HG03280 (cell line): ENCODE measurements around the gene GABARAP.
A peak's percentile ranks its signal among the peaks of the same experiment; 100 is the strongest.

Experiments used
- ATAC-seq: cut with Tn5 transposase; IDR thresholded peaks from one replicate; pipeline ENCODE4 v1.9.1; 2021; ENCODE audit warnings: mild to moderate bottlenecking, moderate library complexity; ENCODE audit not compliant: unreplicated experiment

GABARAP gene

DNA sequence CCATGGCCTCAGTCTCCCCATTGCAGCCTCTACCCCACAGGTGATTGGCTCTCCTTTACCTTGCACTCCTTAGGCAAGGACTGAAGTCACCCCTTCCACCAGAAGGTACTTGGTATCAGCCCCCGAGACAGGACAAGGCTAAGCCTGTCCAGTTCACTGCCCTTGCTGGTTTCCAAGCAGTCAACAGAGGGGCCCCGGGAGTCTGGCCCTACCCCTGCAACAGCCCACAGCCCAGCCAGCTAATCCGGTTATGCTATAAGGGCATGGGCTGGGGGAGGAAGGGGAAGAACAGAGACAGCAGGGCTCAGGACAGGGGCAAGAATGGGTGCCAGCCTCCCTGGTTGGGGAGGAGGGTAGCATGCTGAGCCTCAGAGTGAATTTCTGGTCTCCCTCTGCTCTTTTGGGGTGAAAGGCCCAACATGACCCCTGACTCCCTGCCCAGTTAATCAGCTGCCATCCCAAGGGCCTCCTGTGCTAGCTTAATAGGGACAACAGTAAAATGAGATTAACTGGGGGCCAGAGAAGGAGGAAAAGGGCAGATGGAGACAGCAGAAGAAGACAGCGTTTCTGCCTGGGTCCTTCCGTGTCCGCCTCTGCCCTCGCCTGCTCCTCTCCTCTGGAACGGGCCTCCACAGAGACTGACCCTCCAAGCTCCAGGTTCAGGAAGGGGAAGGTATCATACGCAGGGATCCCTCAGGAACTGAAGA is 33.3 kb downstream of the GABARAP start:
- no peak for ATAC-seq

DNA sequence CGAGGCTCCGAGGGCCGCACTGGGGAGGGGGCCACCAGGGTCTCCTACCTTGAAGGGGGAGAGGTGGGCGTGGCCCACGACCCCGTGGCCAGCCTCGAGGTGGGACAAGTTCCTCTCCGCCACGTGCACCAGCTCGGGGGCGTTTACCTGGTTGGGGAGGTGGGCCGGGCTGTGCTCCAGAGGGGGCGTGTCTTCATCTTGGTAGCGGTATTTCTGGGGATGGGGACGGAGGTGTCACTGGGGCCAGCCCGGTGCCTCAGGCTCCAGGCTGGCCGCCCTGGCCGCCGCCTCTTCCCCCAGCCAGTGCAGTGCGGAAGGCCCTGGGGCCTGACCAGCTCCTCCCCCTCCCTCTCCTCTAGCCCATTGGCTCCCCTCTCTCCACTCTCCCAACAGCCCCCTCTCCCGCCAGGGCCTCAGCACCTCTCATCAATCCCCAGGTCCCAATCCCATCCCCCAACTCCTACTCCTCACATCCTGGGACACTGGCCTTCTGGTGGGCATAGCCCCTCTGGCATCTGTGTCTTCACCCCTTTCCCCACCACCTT is 34.1 kb downstream of the GABARAP start:
- no peak for ATAC-seq

DNA sequence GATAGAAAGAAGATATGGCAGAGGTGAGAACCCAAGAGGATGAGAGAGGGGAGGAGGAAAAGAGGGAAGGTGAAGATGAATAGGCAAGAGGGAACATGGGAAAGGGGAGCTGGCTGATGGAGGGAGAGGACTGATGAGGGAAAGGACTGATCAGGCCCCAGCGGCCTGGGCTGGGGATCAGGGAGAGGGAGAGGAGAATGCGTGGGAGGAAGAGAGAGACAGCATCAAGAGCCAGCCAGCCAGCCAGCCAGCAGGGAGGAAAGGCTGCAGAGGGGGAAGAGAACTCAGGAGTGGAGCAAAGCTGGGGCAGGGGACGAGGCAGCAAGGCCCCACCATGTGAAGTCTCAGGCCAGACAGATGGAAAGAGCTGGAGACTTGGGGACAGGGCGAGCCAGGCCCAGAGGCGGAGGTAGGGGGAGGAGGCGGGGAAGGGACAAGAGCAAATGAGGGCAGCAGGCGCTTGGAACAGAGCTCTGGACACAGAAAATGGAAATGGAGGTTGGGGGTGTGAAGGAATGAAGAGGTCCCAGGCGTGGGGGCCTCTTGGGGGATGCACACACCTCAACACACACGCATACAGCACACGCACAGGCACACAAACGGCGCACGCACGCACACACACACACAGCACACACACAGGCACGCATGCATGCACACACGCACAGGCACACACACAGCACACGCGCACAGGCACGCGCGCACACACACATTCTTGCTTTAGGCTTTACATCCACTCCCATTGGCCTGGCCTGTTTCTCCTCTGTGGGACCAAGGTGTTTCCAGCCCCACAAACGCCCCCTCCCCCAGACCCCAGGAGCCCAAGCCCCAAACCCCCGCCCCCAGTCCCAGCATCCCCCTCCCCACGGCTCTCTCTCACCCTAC is 34.9 kb downstream of the GABARAP start:
- no peak for ATAC-seq

DNA sequence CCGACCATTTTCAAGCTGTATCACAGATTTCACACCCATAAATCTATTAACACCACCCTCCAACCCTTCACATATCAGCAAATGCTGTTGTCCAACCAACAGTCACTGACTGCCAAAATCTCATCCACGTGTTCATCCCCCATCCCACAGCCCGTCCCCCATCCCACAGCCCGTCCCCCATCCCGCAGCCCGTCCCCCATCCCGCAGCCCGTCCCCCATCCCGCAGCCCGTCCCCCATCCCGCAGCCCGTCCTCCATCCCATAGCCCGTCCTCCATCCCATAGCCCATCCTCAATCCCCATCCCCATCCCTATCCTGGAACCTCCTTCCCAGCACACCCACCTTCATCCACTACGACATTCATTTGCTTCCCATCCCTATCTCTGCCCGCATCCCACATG is 36.7 kb downstream of the GABARAP start:
- no peak for ATAC-seq

DNA sequence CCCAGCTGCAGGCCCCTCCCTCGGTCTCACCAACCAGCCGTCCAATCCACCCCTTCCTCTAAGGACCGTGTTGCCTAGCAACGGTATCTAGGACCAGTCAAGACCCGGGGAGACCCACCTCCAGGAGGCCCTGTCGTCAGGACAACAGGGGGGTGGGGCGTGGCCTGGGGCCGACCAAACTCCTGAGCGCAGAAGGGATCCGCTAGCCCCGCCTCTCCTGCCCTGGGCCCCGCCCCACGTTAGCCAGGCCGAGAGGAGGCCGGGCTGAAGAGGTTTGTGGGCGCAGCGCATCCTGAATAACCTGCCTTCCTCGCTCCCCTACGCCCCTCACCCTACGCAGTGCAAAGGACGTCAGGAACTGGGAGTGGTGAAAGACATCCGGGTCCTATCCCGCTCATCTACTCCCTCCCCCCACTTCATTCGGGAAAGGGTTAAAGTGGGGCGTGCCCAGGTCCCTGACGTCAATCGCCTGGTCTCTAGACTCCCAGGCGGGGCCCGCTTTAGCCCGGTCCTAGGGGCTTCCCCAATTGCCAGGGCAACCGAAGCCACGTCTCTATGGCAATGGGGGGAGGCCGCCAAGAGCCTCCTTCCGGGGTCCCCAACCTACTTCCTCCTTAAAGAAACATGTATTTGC is 37.3 kb downstream of the GABARAP start:
- peak; percentile 82 for ATAC-seq

DNA sequence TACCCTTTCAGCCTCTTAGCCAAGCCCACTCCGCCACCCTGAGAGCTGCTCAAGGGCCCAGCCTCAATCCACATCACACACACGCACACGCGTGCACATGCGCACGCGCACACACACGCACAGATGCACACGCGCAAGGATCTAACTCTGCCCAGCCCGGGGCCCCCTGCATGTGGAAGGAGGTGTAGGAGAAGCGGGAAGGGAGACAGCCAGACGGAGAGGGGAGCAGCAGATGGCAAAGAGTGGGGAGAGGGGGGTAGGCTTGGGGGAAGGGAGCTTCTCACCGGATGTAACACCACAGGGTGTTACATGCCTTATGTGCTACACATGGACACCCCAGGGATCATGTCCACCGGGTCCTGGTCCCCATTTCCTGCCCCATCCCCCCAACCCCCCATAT is 37.9 kb downstream of the GABARAP start:
- ATAC-seq = no peak

DNA sequence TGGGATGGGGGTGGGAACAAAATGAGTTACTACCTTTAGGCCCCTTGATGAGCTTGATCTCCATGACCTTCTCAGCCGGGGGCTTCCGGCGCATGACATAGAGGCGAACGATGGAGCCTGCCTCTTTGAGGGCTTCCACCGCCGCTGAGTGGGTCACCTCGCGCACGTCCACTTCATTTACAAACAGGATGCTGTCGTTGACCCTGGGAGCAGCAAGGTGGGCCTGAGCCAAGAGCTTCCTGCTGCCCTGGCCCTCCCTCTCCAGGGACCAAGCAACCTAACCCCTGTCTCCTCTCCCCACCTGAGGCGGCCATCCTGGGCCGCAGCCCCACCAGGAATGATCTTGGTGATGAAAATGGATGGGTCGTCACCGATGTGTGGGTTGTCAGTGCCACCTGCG is 38.9 kb downstream of the GABARAP start:
- no peak for ATAC-seq

DNA sequence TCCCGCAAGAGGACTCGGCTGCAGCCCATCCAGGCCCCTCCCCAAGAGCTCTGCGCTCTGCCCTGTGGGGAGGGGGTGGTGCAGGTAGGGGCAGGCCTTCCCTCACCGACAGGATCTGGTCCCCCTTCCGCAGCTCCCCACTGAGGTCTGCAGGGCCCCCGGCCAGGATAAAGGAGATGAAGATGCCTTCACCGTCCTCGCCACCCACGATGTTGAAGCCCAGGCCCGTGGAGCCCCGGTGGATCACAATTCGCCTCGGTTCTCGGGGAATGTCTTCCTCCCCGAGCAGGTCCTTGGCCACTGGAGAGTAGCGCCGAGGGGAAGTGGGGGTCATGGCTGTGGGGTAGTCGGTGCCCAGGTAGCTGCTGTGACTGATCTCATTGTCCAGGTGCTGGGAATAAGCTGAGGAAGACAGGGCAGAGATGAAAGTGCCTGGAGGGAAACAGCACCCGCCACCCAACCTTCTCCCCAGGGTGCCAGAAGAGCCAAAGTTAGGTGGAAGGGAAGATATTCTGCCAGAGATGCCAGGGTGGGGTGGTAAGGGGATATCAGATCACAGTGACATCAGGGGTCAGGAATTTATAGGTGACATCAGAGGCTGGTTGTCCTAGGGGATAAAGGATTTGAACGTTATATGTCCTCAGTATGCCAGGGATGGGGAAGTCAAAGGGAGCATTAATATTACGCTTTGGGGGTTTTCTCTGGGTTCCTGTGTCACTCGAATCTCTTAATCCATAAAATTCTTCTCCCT is 45.4 kb downstream of the GABARAP start:
- no peak for ATAC-seq

DNA sequence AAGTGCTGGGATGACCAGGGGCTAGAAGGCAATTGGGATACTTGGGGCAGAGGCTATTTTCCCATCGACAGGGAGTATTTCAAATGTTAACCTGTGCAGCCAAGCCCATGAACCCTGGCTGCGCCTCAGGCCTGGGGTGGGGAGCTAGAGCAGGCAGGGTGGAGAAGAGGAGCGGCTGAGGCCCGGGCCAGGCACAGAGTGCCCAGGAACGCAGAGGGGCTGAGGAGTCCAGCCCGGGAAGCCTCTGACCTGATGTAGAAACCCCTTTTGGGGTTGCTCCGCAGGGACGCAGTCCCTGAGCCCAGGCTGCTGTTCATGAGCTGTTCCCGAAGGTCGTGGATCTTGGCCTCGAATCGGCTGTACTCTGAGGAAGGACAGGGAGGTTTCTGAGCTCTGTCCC is 46.3 kb downstream of the GABARAP start:
- no peak for ATAC-seq

DNA sequence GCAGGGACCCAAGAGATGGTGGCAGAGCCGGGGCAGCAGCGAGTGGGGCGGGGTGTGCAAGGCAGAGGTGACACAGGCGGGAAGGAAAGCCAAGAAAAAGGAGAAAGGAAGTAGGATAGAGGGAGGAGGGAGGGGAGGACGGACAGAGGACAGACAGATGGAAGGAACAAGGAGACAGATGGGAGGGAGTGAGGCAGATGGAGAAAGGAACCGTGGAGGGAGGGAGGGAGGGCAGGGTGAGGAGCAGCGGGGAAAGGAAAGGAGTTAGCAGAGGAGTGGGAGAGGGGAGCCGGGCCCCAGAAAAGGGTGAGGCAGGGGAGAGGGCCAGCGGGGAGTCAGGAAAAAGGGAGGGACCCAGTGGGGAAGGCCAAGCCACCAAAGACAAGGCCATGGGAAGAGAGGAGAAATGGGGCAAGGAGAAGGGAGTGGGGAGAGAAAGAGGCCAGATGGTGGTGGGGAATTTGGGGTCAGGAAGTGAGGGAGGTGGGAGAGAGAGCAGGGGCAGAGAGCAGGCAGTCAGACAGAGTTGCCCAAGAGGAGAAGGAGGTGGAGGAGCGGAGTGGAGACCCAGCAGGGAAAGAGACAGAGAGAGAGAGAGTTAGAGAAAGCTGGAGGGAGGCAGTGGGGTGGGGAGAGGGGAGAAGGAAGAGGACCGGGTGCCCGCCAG is 49.8 kb downstream of the GABARAP start:
- ATAC-seq = no peak

DNA sequence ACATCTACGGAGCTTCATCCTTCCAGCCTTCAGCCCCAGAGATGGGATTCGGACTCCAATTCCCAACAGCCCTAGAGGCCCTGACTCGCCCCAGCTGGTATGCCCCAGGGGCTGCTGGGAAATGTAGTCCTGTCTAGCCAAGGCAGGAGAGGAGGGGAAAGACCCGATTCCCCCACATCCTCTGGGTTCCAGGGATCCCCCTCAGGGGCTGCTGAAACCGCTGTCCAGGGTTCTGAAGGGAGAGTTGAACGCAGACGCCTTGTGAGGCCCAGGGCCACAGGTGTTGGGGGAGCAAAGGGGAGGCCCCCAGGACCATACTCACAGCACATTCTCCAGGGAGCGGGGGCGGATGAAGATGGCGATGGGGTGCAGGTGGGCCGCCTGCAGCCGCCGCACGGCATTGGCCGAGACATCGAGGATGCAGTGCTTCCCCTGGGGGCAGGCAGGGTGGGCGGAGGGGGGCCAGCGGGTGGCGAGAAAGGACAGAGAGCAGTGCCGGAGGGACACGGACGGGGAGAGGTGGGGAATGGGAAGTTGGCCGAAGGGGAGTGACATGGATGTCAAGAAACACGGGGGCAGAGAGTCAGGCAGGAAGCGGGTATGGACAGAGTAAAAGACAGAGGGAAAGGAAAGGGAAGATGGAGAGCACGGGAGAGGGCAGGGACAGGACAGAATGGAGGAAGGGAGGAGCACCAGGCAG is 50.5 kb downstream of the GABARAP start:
- ATAC-seq = no peak

DNA sequence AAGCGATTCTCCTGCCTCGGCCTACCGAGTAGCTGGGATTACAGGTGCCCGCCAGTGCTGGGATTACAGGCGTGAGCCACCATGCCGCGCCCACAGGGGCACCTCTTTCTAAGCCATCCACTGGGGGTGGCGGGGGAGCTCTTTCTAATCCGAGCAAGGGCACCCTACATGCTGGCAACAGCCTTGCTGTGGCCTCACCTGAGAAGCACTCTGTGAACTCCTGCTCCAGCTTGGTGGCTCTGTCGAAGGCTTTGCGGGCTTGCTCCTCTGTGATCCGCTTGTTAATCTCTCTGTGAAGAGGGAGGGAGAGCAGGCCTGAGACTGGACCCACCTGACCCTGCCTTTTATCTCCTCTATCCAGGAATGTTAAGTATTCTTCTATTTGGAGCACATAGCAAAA is 51.2 kb downstream of the GABARAP start:
- no peak for ATAC-seq

DNA sequence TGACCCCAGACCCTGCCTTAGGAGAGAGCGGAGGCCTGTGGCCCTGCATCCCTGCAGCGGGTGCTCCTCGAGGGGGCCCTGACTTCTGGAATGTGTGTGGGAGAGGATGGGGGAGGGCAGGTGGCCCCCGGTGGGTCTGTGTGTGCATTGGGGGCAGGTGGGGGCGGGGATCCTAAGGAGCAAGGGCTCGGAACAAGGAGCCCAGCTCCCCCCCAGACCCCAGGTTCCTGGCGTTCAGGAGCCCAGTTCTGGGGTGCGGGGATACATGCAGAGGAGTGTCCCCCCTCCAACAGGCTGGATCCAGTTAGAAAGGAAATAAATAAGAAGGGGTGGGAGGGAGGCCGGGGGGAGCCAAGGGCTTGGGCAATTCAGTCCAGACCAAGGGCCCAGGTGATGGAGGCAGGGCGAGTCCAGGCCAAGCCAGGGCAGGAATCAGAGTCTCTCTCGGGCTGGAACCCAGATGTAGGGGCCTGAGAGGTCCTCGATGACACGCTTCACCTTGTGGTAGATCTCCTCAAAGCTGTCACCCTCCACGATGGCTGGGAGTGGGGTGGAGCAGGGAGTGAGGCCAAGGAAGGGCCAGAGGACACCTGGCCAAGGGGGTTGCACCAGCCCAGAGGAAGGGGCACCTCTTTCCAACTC is 51.9 kb downstream of the GABARAP start:
- ATAC-seq = no peak
